GM19372 (cell line): Measurements from ENCODE around the gene LSR.

ENCODE experiments used
- ATAC-seq: cut with Tn5 transposase; IDR thresholded peaks from one replicate; pipeline ENCODE4 v1.9.1; 2021; ENCODE audit warnings: mild to moderate bottlenecking, low read depth, moderate library complexity; ENCODE audit not compliant: unreplicated experiment

Gene LSR

GRCh38 chr19:35248310-35249145 lies at the start of gene LSR:
LSR (plus strand) TSS chr19:35249002; CDS start chr19:35249023, 21 bp downstream.
- peak; percentile 71 for ATAC-seq

- no peak for ATAC-seq
Observed at GRCh38 chr19:35199481-35199880, 49.3 kb upstream of the LSR start.

DNA sequence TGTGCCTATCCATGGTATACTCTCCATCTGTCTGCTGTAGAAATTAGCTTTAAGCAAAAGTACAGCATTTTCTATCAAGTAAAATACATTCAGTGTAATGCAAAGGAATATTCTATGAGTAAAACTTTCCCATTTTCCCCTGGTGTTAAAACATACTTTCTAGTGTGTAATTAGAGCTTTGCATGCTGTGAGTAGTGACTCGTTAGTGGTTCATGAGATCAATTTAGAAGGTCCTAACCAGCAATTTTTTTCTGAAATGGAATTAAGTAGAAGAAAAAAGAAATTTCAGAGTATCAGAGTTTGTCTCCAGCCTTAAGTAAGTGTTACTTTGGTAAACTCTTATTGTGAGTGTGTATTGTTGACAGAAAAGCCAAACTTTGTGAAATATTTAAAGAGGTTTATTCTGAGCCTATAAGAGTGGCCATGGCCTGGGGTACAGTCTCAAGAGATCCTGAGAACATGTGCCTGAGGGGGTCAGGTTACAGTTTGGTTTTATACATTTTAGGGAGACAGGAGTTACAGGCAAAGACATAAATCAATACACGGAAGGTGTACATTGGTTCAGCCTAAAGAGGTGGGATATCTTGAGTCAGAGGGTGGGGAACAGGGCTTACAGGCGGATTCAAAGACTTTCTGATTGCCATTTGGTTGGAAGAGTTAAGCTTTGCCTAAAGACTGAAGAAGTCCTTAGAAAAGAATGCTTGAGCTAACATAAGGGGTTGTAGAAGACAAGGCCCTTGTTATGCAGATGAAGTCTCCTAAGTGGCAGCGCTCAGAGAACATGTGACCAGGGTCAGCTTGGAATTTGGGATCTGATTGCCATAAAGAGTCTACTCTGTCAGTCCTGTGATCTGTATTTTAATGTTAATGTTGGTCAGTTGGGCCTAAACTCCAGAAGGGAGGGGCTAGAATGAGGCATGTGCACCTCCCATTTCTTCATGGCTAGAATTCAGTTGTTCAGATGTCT lies 45.8 kb upstream of the LSR start:
- no peak for ATAC-seq

GRCh38 chr19:35204799-35205732 lies 43.7 kb upstream of the LSR start:
- ATAC-seq = peak; percentile 53

DNA sequence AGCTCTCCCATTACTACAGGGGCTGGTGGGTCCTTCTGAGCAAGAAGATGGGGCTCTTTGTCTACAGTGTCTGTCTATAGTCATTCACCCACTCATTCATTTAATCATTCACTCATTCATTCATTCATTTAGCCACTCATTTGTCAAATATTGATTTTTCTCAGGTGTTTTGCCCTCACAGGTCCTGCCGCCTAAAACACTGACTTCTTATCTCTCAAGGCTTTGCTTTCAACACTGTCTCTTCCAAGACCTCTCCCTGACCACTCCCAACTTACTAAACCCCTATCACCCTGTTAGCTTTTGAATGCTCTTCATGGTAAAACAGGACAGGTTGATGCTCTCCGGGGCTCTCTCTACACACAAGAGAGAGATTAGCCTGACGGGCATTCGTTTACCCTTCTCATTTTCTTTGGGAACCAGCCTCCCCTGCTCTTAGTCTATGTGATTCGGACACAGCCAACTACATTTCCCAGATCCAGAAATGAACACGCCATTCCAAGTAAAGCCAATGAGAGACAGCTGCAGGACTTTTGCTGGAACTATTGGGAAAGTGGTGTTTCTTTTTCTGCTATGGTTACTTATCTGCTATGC lies 43.0 kb upstream of the LSR start:
- ATAC-seq = peak; percentile 23

GRCh38 chr19:35206379-35206778 lies 42.4 kb upstream of the LSR start:
- no peak for ATAC-seq

DNA sequence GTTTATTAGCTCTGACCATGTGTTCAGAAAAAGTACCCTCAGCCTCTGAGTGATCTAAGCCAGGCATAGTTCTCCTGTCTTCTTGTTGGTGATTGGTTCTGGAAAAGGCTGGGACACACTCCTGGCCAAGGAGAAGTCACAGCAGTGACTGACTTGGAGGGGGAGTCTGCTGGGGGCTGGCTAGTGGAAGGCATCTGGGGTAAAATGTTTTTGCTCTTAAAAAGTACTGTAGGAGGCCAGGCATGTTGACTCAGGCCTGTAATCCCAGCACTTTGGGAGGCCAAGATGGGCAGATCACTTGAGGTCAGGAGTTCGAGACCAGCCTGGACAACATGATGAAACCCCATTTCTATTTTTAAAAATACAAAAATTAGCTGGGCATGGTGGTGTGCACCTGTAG lies 41.9 kb upstream of the LSR start:
- ATAC-seq = no peak

DNA sequence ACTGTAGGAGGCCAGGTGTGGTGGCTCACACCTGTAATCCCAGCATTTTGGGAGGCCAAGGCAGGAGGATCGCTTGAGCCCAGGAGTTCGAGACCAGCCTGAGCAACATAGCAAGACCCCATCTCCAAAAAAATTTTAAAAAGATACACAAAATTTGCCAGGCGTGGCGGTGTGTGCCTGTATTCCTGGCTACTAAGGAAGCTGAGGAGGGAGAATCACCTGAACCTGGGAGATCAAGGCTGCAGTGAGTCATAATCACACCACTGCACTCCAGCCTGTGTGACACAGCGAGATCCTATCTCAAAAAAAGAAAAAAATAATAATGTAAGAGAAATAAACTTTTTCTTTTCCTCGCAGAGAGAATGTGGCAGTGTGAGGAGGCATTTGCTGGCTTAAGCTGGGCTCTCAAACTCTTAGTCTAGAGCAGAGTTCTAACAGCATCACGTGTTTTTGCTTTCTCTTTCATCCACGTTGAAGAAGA lies 41.4 kb upstream of the LSR start:
- no peak for ATAC-seq

- ATAC-seq = no peak
Observed at GRCh38 chr19:35208121-35208520, 40.7 kb upstream of the LSR start.

DNA sequence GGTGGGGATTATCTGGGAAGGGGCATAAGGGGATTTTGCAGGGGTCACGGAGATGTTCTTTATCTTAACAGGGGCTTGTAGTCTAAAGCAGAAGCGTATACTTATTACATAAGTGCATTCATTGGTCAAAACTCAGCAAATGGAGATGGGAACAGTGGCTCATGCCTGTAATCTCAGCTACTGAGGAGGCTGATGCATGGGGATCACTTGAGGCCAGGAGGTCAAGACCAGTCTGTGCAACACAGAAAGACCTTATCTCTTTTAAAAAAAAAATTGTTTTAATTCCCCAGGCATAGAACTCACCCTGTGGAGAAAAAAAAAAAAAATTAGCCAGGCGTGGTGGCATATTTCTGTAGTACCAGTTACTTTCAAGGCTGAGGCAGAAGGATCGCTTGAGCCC lies 39.2 kb upstream of the LSR start:
- ATAC-seq = no peak

DNA sequence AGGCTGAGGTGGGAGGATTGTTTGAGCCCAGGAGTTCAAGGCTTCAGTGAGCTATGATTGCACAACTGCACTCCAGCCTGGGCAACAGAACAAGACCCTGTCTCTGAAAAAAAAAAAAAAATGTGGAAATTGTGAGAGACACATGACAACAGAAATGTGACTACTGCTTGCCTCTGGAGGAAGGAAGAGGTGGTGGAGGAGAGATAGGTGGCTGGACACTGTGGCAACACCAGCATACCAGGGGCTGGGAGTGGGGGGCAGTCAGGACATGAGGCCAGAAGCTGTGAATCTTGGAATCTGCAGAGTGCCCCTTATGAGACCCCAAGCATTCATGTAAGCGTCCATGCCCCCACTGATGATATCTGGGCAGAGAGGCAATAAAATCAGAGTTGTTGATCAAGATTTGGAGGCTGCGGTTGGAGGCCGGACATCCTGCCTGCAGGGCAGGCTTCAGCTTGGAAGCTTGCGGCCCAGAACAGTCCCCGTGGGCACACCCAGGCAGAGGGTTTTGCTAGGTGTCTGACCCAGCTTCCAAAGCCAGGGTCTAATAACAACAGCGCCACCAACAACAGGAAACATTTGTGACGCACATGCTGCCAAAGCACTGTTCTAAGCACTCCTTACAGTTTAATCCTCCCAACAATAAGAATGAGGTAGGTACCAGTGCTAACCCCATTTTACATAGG lies 37.1 kb upstream of the LSR start:
- ATAC-seq = no peak

DNA sequence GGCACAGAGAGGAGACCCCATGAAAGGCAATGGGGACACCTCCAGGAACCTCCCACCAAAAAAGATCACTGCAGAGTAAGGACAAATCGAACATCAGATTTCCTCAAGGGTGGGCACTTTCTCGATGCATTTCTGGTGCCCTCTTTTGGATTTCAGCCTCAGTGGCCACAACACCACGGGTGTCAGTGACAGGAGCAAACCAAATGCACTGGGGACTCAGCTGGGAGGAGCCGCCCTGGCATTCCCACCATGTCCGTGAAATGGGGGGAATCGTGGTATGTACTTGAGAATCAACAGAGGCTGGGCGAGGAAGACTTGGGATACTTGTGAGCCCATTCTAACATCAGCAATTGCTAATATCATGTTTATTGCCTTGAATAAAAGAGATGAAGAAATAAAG lies 36.6 kb upstream of the LSR start:
- no peak for ATAC-seq

- peak; percentile 60 for ATAC-seq
Observed at GRCh38 chr19:35213663-35214632, 34.9 kb upstream of the LSR start.

DNA sequence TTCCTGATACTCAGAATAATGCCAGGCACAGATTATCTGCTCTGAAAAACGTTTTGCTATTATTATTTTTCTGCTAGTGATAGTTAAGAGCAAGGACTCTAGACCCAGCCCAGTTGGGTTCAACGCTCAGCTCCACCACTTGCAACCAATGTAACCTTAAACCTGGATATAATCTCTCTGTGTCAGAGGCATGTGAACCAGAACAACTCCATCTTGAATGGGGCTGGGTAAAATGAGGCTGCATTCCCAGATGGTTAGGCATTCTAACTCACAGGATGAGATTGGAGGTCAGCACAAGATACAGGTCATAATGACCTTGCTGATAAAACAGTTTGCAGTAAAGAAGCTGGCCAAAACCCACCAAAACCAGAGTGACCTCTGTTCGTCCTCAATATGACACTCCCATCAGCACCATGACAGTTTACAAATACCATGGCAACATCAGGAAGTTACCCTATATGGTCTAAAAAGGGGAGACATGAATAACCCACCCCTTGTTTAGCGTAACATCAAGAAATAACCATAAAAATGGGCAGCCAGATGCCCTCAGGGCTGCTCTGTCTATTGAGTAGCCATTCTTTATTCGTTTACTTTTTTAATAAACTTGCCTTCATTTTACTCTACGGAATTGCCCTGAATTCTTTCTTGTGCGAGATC lies 33.9 kb upstream of the LSR start:
- no peak for ATAC-seq

DNA sequence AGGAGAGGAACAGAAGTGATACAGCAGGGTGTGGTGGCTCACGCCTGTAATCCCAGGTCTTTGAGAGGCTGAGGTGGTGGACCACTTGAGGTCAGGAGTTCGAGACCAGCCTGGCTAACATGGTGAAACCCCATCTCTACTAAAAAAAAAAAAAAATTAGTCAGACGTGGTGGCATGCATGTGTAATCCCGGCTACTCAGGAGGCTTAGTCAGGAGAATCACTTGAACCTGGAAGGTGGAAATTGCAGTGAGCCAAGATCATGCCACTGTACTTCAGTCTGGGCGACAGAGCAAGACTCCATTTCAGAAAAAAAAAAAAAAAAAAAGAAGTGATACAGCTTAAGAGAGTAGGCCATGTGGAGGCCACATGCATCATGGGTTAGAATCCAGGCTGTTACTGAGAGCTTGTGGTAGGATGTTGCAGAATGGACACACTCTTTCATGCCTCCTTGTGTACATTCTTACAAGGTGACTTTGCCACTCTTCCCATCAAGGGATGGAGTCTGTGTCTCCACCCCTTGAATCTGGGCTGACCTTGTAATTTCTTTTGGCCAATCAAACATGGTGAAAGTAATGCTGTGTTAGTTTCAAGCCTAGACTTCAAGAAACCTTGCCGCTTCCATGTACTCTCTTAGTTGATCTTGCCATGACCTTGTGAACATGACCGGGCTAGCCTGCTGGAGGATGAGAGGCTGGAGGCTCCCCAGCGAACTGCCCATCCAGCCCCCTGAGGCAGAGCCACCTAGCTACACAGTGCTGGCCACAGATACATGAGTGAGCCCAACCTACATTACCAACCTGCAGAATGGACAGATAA lies 32.6 kb upstream of the LSR start:
- no peak for ATAC-seq

- ATAC-seq = no peak
Observed at GRCh38 chr19:35216833-35217648, 31.8 kb upstream of the LSR start.
